ENCODE measurements around the gene TMEM219. TPM values are rescaled to one million over a fixed set of nuclear protein-coding genes. Genes with fewer than 3 reads are reported as not detected.

The TMEM219 gene
- total RNA-seq, 4 donors from 2014 or later = 149 to 210 (median 158) TPM

DNA sequence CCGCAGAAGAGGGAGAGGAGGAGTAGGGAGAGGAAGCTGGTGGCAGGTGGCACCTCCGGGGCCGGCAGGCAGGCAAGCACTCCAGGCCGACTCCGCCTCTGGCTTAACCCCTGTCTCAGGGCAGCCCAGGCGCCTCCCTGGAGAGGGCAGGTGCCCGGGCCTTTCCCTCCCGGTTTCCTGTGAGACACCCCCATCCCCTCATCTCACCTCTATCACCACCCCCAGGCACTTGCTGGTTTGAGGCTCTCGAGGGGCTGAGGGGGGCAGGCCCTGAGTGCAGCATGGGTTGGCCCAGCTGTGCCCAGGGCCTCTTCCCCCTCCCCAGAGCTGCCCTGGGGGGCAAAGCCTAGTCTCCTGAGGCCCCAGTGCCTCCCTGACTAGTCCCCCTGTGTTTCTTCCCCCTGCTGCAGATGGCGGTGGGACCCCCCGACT is 42.9 kb downstream of the TMEM219 start:
- Histone ChIP-seq H3K4me1 (peaks cover 0 to 8% (median 7%) of the 10 kb centered on the region in 4 donors), H3K27me3 (peaks cover 13% of the 10 kb centered on the region), H3K27ac (no peak overlapping the region), H3K36me3 (no peaks in the 10 kb centered on the region), H3K4me3 (no peak overlapping the region), H3K9me3 (no peaks in the 10 kb centered on the region)
- in situ Hi-C loops (cut with MboI; ENCODE audit: low pct_ligation_motif_present in 1 of 4, low pct_unique_long_range_greater_than_20kb in 1 of 4, low sequenced_read_pairs in 3 of 4) (loop anchor here in 2 of 4 donors (25.0 kb wide), 2 partner anchors 143 to 318 kb away; partner anchors contain the start of genes CDIPT (in 2 of the 2) and QPRT (in 1 of the 2)), intact Hi-C loops (cut with DNase I; ENCODE audit: low total_unique reads) (no loop called here)
- DNase-seq = no peak
- 34% methylated on average over 9 of the region's 11 CpGs; no CpG with 5 or more reads in 1 of the 2 donors for WGBS, 2 donors (ENCODE audit: low coverage in 1 of 2)
- TF ChIP-seq POLR2A (IDR thresholded peaks at IDR 0.05) (no peak), POLR2AphosphoS5 (IDR thresholded peaks at IDR 0.05) (no peak), EP300 (IDR thresholded peaks at IDR 0.05; ENCODE audit: low read depth) (no peak)
- TF ChIP-seq, protein P1, sequence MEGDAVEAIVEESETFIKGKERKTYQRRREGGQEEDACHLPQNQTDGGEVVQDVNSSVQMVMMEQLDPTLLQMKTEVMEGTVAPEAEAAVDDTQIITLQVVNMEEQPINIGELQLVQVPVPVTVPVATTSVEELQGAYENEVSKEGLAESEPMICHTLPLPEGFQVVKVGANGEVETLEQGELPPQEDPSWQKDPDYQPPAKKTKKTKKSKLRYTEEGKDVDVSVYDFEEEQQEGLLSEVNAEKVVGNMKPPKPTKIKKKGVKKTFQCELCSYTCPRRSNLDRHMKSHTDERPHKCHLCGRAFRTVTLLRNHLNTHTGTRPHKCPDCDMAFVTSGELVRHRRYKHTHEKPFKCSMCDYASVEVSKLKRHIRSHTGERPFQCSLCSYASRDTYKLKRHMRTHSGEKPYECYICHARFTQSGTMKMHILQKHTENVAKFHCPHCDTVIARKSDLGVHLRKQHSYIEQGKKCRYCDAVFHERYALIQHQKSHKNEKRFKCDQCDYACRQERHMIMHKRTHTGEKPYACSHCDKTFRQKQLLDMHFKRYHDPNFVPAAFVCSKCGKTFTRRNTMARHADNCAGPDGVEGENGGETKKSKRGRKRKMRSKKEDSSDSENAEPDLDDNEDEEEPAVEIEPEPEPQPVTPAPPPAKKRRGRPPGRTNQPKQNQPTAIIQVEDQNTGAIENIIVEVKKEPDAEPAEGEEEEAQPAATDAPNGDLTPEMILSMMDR (IDR thresholded peaks at IDR 0.05) = no peak

DNA sequence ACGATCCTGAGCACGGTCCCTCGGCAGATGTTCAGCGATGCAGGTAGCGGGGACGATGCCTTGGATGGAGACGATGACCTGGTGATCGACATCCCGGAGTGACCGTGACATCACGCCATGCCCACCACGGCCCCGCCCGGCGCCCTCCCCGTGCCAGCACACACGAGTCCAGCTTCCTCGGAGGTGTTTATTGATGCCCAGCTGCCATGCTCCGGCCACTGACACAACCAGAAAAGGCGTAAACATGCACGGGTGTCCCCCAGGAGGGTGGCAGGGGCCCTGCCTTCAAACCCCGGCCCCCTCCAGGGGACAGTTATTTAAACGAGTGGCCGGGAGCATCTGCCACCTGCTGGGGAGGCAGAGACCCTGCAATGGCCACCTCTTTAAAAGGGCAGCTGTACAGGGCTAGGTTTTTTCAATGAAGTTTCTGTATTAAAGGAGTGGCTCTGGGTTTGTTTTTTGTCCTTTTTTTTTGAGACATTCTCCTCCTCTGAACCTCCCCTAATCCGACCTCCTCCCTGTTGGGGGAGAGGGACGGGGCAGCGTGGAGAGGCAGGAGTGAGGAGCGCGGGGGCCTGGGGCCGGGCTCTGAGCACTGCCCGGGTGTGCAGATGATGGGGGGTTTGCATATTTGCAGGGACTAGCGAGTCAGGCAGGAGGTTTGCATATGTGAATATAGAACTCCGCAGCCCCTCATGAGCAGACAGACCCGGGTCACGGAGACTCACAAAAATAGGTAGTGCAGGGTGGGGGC is 43.6 kb downstream of the TMEM219 start:
- no peaks in the 10 kb centered on the region for H3K36me3 ChIP-seq
- DNase-seq = peak; percentile 37
- no peak overlapping the region for H3K4me3 ChIP-seq
- in situ Hi-C loops (cut with MboI; ENCODE audit: low pct_ligation_motif_present in 1 of 4, low pct_unique_long_range_greater_than_20kb in 1 of 4, low sequenced_read_pairs in 3 of 4) (loop anchor here in 2 of 4 donors (25.0 kb wide), 2 partner anchors 143 to 318 kb away; partner anchors contain the start of genes CDIPT (in 2 of the 2) and QPRT (in 1 of the 2)), intact Hi-C loops (cut with DNase I; ENCODE audit: low total_unique reads) (no loop called here)
- TF ChIP-seq, protein P1 (IDR thresholded peaks at IDR 0.05) = peak; percentile 83 to 87 (median 85)
- TF ChIP-seq POLR2A (IDR thresholded peaks at IDR 0.05) = no peak
- peak in 1 of 3 donors; percentile 5 for TF ChIP-seq POLR2AphosphoS5 (IDR thresholded peaks at IDR 0.05)
- H3K4me1 ChIP-seq = peaks cover 3 to 14% (median 11%) of the 10 kb centered on the region in 4 donors
- 61% methylated on average over 17 of the region's 35 CpGs; no CpG with 5 or more reads in 1 of the 2 donors for whole genome bisulfite sequencing, 2 donors (ENCODE audit: low coverage in 1 of 2)
- H3K27me3 ChIP-seq = peaks cover 20% of the 10 kb centered on the region
- no peak overlapping the region for H3K27ac ChIP-seq
- H3K9me3 ChIP-seq = no peaks in the 10 kb centered on the region

DNA sequence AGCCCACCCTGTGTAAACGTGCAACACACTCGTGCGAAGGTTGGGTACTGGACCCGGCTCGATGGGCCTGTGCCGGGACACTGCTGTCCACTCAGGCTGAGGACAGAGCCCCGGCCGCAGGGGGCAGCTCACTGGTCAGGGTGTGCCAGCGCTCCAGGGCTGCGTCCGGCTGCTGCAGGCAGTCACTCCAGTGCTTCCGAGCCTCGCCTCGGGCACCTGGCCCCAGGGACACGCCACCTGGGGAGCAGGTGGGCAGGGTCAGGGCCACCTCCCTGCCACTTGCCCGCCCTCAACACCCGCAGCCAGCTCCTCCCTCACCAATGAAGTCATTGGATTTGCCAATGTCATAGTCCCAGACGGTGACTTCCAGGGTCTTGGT is 44.2 kb downstream of the TMEM219 start:
- H3K36me3 ChIP-seq = no peaks in the 10 kb centered on the region
- H3K4me3 ChIP-seq = no peak overlapping the region
- TF ChIP-seq, protein P1 (IDR thresholded peaks at IDR 0.05) = no peak
- TF ChIP-seq EP300 (IDR thresholded peaks at IDR 0.05; ENCODE audit: low read depth) = no peak
- TF ChIP-seq POLR2AphosphoS5 (IDR thresholded peaks at IDR 0.05) = no peak
- TF ChIP-seq POLR2A (IDR thresholded peaks at IDR 0.05) = no peak
- H3K27ac ChIP-seq = no peak overlapping the region
- DNase-seq = no peak
- H3K4me1 ChIP-seq = peaks cover 8 to 20% (median 17%) of the 10 kb centered on the region in 4 donors
- in situ Hi-C loops (cut with MboI; ENCODE audit: low pct_ligation_motif_present in 1 of 4, low pct_unique_long_range_greater_than_20kb in 1 of 4, low sequenced_read_pairs in 3 of 4) = loop anchor here in 2 of 4 donors (25.0 kb wide), 2 partner anchors 144 to 319 kb away; partner anchors contain the start of genes CDIPT (in 2 of the 2) and QPRT (in 1 of the 2)
- H3K9me3 ChIP-seq = no peaks in the 10 kb centered on the region
- H3K27me3 ChIP-seq = peaks cover 25% of the 10 kb centered on the region
- intact Hi-C loops (cut with DNase I; ENCODE audit: low total_unique reads) = no loop called here
- 56 to 83% methylated on average over 1 to 18 of the region's 18 CpGs for WGBS, 2 donors (ENCODE audit: low coverage in 1 of 2)

DNA sequence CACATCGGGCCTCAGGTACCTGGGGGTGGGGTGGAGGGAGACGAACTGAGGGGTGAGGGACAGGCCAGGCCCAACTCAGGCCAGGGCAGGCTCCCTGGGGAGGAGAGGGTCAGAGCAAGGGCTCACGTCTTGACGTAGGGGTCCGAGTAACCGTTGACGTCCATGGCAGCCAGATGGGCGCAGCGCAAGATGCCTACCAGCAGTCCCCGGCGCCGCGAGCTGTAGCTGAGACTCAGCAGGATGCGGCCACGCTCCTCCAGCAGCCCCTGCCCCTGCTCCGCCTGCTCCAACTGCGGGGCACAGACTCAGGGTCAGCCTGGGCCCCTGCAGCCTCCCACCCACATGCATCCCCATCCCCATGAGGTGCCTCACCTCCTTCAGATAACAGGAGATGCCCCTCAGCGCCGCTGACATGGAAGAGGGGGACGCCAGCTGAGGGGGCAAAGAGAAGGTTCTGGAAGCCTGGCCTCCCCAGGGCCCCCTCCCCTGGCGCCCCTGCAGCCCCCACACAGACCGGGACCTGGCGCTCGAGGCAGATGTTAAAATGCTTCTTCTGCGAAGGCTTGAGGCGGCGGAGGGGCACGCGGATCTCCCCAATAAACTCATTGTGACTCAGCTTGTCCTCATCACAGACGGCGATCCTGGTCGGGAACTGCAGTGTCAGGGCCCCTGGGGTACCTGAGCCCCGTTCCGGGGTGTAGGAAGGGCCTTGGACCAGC is 44.9 kb downstream of the TMEM219 start:
- intact Hi-C loops (cut with DNase I; ENCODE audit: low total_unique reads) = no loop called here
- Histone ChIP-seq H3K9me3 (no peaks in the 10 kb centered on the region), H3K4me3 (no peak overlapping the region), H3K27me3 (peaks cover 33% of the 10 kb centered on the region), H3K4me1 (peaks cover 8 to 27% (median 23%) of the 10 kb centered on the region in 4 donors), H3K36me3 (no peaks in the 10 kb centered on the region), H3K27ac (no peak overlapping the region)
- 85% methylated on average over 34 of the region's 34 CpGs; no CpG with 5 or more reads in 1 of the 2 donors for WGBS, 2 donors (ENCODE audit: low coverage in 1 of 2)
- TF ChIP-seq EP300 (IDR thresholded peaks at IDR 0.05; ENCODE audit: low read depth) (no peak), POLR2A (IDR thresholded peaks at IDR 0.05) (no peak)
- no peak for DNase-seq
- in situ Hi-C loops (cut with MboI; ENCODE audit: low pct_ligation_motif_present in 1 of 4, low pct_unique_long_range_greater_than_20kb in 1 of 4, low sequenced_read_pairs in 3 of 4) = loop anchor here in 2 of 4 donors (25.0 kb wide), 2 partner anchors 145 to 320 kb away; partner anchors contain the start of genes CDIPT (in 2 of the 2) and QPRT (in 1 of the 2)

Data from transverse colon (tissue), 4 donors.